Bronchus fibroblast of lung (primary cell): Measurements from ENCODE around the gene ADGRE1. TPM values are rescaled to one million over a fixed set of nuclear protein-coding genes. Genes with fewer than 3 reads are reported as not detected.

ENCODE experiments used
- total RNA-seq: library from RNA; depleted of rRNA; stranded (reverse); fragments of >200 nt; gene quantifications from 2 replicates; pipeline ENCODE4 v1.2.3, GENCODE V29; 2015

Gene ADGRE1
- total RNA-seq = not detected in 2 replicates

GRCh38 chr19:6887316-6887715 is at the start of gene ADGRE1:
TSS of gene ADGRE1 (plus strand) at chr19:6887579. CDS start at chr19:6887609, 30 bp downstream.

Other genes starting within 250 kb of the ADGRE1 start
- not detected in 2 replicates for gene TNFSF14, start 217.4 kb upstream of the ADGRE1 start, total RNA-seq
- 1.8 TPM in 2 replicates for gene C3, start 166.9 kb upstream of the ADGRE1 start, total RNA-seq
- 39.2 and 43.9 TPM in 2 replicates for gene GPR108, start 150.0 kb upstream of the ADGRE1 start, total RNA-seq
- 50.3 and 51.9 TPM in 2 replicates for gene TRIP10, start 147.9 kb upstream of the ADGRE1 start, total RNA-seq
- gene SH2D3A, start 120.1 kb upstream of the ADGRE1 start, total RNA-seq = under 0.01 and 1.3 TPM in 2 replicates
- not detected in 2 replicates for gene VAV1, start 114.9 kb upstream of the ADGRE1 start, total RNA-seq
- not detected in 2 replicates for gene MBD3L2B, start 133.9 kb downstream of the ADGRE1 start, total RNA-seq
- gene MBD3L5, start 143.0 kb downstream of the ADGRE1 start, total RNA-seq = not detected in 2 replicates
- not detected in 2 replicates for gene MBD3L4, start 152.6 kb downstream of the ADGRE1 start, total RNA-seq
- not detected in 2 replicates for gene MBD3L2, start 161.7 kb downstream of the ADGRE1 start, total RNA-seq
- gene MBD3L3, start 171.1 kb downstream of the ADGRE1 start, total RNA-seq = not detected in 2 replicates
- gene ZNF557, start 182.1 kb downstream of the ADGRE1 start, total RNA-seq = 4.2 and 4.7 TPM in 2 replicates